Astrocyte of the spinal cord (primary cell): Measurements from ENCODE around the gene RPS6KL1.

Source experiments
- DNase-seq: peaks from one replicate; pipeline ENCODE4 v3.0.0; 2011; ENCODE audit warnings: low read depth, low spot score
- H3K4me3 ChIP-seq: 2 replicates; pipeline ENCODE4 v1.5.1; 2011; ENCODE audit warnings: low read depth, mild to moderate bottlenecking, low read length, moderate library complexity
- in situ Hi-C: cut with HindIII; loops from 2 replicates; pipeline ENCODE4 v1.10.0; 2017; ENCODE audit warnings: low sequenced_read_pairs
- TF ChIP-seq, protein P1 (sequence below): IDR thresholded peaks from 2 replicates; pipeline ENCODE4 v1.5.1; 2012; ENCODE audit warnings: low read depth, mild to moderate bottlenecking, low read length, inconsistent platforms

Gene RPS6KL1

DNA sequence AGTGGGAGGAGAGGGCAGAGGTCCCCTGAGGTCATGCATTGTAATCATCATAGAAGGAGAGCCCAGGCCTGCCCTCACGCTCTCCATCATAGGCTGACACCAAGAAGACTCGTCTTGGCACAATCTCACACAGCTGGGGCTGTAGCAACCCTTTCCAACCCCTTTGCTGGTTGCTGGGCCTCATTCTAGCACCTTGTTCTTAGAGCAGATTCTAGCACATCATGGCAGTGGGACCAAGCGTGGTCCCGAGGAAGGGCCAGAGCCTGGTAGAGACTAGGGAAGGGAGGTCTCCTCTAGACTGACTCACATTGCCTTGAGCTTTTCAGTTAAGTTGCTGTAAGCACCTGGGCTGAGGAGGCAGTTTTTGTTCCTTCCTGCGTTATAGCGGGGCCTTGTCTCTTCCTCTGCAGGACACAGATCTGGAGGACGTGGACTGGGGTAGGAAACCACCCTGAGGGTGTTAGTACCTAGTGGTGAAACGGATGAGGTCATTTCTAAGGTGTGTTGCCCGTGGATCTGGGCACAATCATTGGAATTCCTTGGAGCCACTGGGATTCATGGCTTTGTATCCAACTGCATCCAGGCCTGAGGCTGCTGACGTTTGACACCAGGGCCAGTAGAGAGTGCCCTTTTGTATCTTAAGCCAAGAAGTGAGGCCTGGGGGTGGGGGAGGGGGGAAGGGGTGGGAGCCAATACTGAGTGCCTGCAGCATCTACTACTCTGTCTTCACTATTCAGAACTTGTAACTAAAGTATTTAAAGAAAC lies 19.9 kb downstream of the RPS6KL1 start:
- TF ChIP-seq, protein P1, sequence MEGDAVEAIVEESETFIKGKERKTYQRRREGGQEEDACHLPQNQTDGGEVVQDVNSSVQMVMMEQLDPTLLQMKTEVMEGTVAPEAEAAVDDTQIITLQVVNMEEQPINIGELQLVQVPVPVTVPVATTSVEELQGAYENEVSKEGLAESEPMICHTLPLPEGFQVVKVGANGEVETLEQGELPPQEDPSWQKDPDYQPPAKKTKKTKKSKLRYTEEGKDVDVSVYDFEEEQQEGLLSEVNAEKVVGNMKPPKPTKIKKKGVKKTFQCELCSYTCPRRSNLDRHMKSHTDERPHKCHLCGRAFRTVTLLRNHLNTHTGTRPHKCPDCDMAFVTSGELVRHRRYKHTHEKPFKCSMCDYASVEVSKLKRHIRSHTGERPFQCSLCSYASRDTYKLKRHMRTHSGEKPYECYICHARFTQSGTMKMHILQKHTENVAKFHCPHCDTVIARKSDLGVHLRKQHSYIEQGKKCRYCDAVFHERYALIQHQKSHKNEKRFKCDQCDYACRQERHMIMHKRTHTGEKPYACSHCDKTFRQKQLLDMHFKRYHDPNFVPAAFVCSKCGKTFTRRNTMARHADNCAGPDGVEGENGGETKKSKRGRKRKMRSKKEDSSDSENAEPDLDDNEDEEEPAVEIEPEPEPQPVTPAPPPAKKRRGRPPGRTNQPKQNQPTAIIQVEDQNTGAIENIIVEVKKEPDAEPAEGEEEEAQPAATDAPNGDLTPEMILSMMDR: no peak
- no peak overlapping the region for H3K4me3 ChIP-seq
- no peak for DNase-seq
- in situ Hi-C loops: no loop called here

DNA sequence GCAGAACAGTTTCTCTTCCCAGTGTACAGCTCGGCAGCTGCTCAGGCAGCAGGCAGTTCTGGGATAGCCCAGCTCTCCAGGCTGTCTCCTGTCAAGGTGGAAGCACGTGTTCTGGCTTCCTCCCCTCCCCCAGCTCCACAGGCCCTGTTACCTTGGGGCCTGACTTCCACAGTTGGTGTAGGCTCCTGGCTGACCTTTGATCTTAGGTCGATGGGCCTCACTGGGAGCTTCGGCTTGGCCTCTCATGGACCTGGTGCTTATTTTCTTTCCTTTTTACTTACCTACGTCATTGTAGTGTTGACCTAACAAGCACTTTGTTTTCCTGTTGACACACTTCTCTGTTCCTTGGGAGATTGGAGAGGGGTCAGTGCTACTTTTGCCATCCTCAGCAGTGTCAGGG lies 24.4 kb downstream of the RPS6KL1 start:
- in situ Hi-C loops: no loop called here

DNA sequence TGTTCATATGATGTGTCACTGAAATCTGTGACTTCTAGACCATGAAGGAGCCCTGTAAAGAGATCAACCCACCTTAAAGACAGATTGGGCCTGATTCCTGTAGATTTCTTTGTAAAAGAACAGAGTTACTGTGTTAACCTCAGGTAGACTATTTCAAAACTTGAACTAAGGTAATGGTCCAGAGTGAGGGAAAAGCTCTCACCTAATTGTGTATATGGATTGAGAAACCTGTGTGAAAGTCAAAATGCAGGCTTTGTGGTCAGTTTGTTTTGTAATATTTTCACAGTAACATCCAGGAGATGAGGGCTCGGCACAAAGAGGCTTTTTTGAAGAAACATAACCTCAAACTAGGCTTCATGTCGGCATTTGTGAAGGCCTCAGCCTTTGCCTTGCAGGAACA lies 25.0 kb downstream of the RPS6KL1 start:
- TF ChIP-seq, protein P1: no peak
- in situ Hi-C loops: no loop called here
- H3K4me3 ChIP-seq: no peak overlapping the region
- DNase-seq: no peak

More for the DNA sequence above, 24.4 kb downstream of the RPS6KL1 start:
- no peak for DNase-seq
- H3K4me3 ChIP-seq: no peak overlapping the region
- TF ChIP-seq, protein P1: no peak

DNA sequence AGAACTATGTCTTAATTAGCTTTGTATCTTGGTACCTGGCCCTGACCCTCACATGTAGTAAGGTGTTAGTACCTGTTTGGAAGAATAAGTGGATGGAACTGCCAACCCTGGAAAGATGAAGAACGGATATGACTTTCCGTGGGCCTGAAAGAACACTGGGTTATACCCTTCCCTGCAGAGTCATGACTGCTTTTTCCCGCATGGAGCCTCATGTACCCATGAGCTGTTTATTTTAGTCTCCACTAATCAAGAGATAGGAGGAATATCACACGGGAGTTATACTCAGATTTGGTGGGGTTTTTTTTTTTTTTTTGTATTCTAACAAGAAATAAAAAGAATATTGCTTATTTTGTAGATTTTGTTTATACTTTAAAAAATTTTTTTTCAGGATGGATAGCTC lies 25.4 kb downstream of the RPS6KL1 start:
- TF ChIP-seq, protein P1: no peak
- in situ Hi-C loops: no loop called here

DNA sequence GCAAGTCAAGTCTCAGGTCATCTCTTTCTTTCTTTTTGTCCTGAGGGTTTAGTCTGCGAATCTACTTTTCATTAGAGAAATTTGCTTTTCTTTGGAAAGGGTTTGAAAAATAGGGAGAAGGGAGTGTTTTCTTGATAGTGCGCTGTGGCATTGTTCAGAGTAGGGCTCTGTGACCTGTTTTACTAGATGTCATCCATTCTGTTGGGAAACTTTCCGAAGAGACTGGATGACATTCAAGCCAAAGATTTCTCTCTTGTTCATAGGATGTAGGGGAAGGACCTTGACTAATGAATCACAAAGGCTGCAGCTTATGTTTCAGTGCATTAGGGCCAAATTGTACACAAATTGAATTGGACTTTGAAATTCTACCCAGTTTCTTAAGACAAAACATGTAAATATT lies 26.7 kb downstream of the RPS6KL1 start:
- in situ Hi-C loops: no loop called here
- TF ChIP-seq, protein P1: no peak
- DNase-seq: no peak

More for the DNA sequence above, 25.4 kb downstream of the RPS6KL1 start:
- no peak for DNase-seq
- H3K4me3 ChIP-seq: no peak overlapping the region

DNA sequence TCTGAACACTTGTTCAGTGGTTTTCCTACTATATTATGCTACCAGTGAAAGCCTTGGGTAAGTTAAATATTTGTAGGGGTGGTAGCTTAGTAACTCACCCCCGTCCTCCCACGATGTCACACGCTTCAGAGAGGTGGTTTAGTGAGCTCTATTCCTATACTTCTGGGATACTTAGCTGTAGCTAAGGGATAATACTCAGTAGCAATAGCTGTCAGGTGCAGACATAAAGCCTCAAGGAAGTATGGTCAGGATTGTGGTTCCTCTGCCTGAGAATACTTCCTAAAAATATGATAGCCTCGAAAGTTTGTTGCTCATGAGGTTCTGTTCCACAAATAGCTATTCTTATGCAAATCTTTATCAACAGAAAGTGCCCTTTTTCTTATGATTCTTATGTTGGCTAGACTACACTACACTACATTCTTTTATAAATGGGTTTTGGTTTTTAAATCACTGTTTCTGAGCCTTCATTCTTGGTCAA lies 29.4 kb downstream of the RPS6KL1 start:
- no peak for DNase-seq
- in situ Hi-C loops: no loop called here
- TF ChIP-seq, protein P1: no peak
- no peak overlapping the region for H3K4me3 ChIP-seq

More for the DNA sequence above, 26.7 kb downstream of the RPS6KL1 start:
- no peak overlapping the region for H3K4me3 ChIP-seq
